Astrocyte (in vitro differentiated cells and primary cell): ENCODE data around the gene AGPS.

Experiments used
- CTCF ChIP-seq: IDR thresholded peaks from 2 replicates; pipeline ENCODE4 v1.5.1; 2011; ENCODE audit warnings: low read depth, mild to moderate bottlenecking, inconsistent platforms, low read length, moderate library complexity; ENCODE audit not compliant: insufficient read depth
- EZH2 ChIP-seq: IDR thresholded peaks from 2 replicates; pipeline ENCODE4 v1.6.1; 2012; ENCODE audit warnings: mild to moderate bottlenecking, low read length, inconsistent platforms; ENCODE audit not compliant: insufficient read depth

- TF ChIP-seq CTCF (no peak), EZH2 (no peak)
Measured at GRCh38 chr2:177574356-177574755, 181.8 kb downstream of the AGPS start.
